Body of pancreas (tissue), 4 donors: Measurements from ENCODE around the gene AP1M2.

Source experiments
- CTCF ChIP-seq, 7 experiments: fragments of 450-650 bp in 4 of 7; fragments of 200-600 bp in 3 of 7; sonication (generic) in 3 of 7; IDR thresholded peaks; one replicate each; pipeline ENCODE4 v1.5.1; 2016 to 2019; ENCODE audit warnings: antibody characterized with exemption in 7 of 7
- POLR2A ChIP-seq, 3 donors: fragments of 450-650 bp; IDR thresholded peaks; one replicate each; pipeline ENCODE4 v1.6.1; 2016; ENCODE audit warnings: antibody characterized with exemption in 3 of 3, mild to moderate bottlenecking in 2 of 3

GRCh38 chr19:10533646-10534386, 53.3 kb downstream of the AP1M2 start:
- TF ChIP-seq CTCF (IDR thresholded peaks at IDR 0.05) (no peak), POLR2A (IDR thresholded peaks at IDR 0.05) (no peak)
